Dendritic cell treated with granulocyte-macrophage colony-stimulating factor and Interleukin-4, amounts not matched to agents 40 ng/mL and 50 ng/mL, for 4 days (primary cell): Measurements from ENCODE around the gene NAA50.

Experiments used
- H3K27ac Mint-ChIP-seq: one replicate; pipeline ENCODE4 v1.8.0; 2022; ENCODE audit warnings: mild to moderate bottlenecking, mixed read lengths
- H3K27me3 Mint-ChIP-seq: one replicate; pipeline ENCODE4 v1.8.0; 2022; ENCODE audit warnings: mild to moderate bottlenecking, mixed read lengths
- H3K36me3 Mint-ChIP-seq: one replicate; pipeline ENCODE4 v1.8.0; 2022; ENCODE audit warnings: low read depth, mixed read lengths
- H3K4me1 Mint-ChIP-seq: one replicate; pipeline ENCODE4 v1.8.0; 2022; ENCODE audit warnings: low read depth, mixed read lengths
- H3K4me3 Mint-ChIP-seq: one replicate; pipeline ENCODE4 v1.8.0; 2022; ENCODE audit warnings: mild to moderate bottlenecking, moderate library complexity, mixed read lengths
- H3K9me3 Mint-ChIP-seq: one replicate; pipeline ENCODE4 v1.8.0; 2022; ENCODE audit warnings: mixed read lengths
- intact Hi-C: fragments of 100-400 bp; cut with micrococcal nuclease; formaldehyde crosslinking; loops from one replicate; pipeline ENCODE4 v1.15.0; 2022

The NAA50 gene

DNA sequence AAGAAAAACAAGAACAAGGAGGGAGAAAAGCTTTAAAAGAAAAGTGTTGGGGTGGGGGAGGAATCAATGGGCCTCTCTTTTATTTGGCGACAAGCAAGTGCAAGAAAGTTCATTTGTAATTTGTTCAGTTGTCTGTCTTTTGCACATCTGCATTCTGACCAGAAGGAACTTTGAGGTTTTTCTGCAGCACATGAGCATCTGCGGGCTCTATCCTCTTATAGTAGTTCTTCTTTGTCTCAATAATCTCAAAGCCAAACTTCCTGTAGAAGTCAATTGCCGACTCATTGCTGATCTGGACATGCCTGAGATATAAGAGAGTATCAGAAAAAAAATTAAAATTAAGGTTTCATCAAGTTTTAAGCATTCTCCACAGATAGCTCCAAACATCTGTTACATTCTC is 24.4 kb downstream of the NAA50 start:
- Mint-ChIP-seq H3K27me3 (no peaks in the 10 kb centered on the region), H3K36me3 (peaks cover 46% of the 10 kb centered on the region), H3K9me3 (no peaks in the 10 kb centered on the region), H3K4me1 (peaks cover 9% of the 10 kb centered on the region), H3K4me3 (no peak overlapping the region), H3K27ac (no peak overlapping the region)
- intact Hi-C loops = no loop called here

DNA sequence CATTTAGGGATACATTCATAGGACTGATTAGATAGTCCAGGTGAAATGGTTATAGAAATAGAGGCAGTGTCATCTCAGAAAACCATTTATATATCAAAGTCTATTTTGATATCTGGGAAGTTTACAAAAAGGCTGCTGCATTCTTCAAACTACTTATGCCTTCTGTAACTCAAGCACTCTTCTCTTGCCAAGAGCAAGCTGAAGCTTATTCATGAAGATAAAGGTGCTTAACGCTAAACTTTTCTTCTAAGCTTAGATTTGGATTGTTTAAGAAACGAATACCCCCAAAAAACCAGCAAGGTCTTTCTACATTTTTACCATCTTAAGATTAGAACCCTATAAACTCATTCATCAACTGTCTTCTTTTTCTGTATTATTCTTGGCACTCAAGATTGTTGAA is 26.3 kb downstream of the NAA50 start:
- Mint-ChIP-seq H3K4me3 (no peak overlapping the region), H3K27me3 (no peaks in the 10 kb centered on the region), H3K9me3 (no peaks in the 10 kb centered on the region), H3K27ac (no peak overlapping the region), H3K36me3 (peaks cover 39% of the 10 kb centered on the region), H3K4me1 (peaks cover 9% of the 10 kb centered on the region)
- intact Hi-C loops = no loop called here

DNA sequence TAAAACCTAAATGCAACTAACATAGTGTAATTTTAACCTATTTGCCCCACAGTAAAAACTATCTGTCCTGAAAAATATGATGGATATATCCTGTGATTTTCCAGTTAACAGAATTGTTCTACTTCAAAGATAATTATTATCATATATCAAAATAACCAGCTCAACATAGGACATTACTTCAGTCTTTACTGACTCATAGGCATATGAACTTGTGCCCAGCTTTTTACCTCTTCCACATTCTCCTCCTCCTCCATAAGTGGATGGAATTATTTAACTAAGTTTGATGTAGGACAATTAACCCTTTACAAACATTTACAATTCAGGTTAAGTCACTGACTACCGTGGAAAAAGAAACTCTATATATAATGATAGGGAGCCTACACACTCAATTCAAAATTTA is 26.8 kb downstream of the NAA50 start:
- Mint-ChIP-seq H3K27ac (no peak overlapping the region), H3K36me3 (peaks cover 39% of the 10 kb centered on the region), H3K27me3 (no peaks in the 10 kb centered on the region), H3K9me3 (no peaks in the 10 kb centered on the region), H3K4me1 (peaks cover 9% of the 10 kb centered on the region), H3K4me3 (no peak overlapping the region)
- intact Hi-C loops = no loop called here

DNA sequence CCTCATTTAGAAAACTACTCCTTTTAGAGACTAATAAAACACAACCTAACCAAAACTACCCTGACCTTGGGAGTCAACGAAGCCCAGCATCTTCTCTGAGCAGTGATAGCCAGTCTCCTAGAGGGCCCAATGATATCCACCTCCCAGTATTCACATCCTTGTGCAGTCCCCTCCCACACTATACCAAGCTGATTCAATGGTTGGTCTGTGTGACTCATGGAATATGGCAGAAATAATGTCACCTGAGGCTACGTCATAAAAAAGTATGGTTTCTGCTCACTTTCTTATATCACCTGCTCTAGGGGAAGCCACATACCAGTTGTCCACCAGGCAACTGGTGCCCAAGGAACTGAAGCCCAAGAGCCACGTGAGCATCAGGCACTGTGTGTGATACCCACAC is 28.2 kb downstream of the NAA50 start:
- no peaks in the 10 kb centered on the region for H3K27me3 Mint-ChIP-seq
- intact Hi-C loops = no loop called here
- H3K27ac Mint-ChIP-seq = no peak overlapping the region
- H3K36me3 Mint-ChIP-seq = peaks cover 35% of the 10 kb centered on the region
- peaks cover 9% of the 10 kb centered on the region for H3K4me1 Mint-ChIP-seq
- no peaks in the 10 kb centered on the region for H3K9me3 Mint-ChIP-seq
- H3K4me3 Mint-ChIP-seq = no peak overlapping the region

DNA sequence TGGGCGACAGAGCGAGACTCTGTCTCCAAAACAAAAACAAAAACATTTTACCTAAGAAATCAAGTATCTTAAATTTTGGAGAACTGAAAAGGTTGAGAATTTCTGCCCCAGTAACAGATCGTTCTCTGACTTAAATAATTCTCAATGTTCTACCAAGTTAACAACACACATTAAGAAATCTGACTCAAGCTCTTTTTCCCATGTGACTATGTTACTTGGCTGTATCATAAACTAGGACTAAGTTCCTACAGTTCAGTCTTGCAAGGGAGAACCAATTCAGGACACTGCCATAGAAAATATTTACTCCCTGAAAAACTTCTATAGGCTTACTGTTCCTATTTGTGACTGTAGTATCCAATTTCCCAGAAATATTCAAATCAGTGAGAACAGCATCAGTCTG is 28.7 kb downstream of the NAA50 start:
- intact Hi-C loops = no loop called here
- Mint-ChIP-seq H3K9me3 (no peaks in the 10 kb centered on the region), H3K27ac (no peak overlapping the region), H3K36me3 (peaks cover 30% of the 10 kb centered on the region), H3K4me3 (no peak overlapping the region), H3K4me1 (peaks cover 9% of the 10 kb centered on the region), H3K27me3 (peaks cover 3% of the 10 kb centered on the region)

DNA sequence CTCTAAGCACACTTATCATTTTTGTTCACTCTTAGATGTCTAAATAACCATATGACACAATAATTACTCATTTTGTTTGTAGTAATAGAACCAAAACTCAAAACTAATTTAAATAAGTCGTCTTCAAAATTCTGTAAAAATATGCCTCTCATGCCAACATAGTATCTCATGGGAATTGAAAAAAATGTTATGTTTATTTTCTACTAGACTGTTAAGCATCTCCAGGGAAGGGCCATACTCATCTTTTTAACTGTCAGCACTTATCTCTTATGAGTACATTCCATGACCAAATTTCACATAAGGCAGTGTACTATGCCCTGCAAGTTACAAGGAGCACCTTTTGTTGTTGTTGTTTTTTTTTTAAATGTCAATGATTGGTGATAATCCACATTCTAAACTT is 31.3 kb downstream of the NAA50 start:
- Mint-ChIP-seq H3K4me3 (no peak overlapping the region), H3K27me3 (peaks cover 3% of the 10 kb centered on the region), H3K9me3 (no peaks in the 10 kb centered on the region), H3K36me3 (peaks cover 6% of the 10 kb centered on the region), H3K4me1 (peaks cover 4% of the 10 kb centered on the region), H3K27ac (no peak overlapping the region)
- intact Hi-C loops = no loop called here

DNA sequence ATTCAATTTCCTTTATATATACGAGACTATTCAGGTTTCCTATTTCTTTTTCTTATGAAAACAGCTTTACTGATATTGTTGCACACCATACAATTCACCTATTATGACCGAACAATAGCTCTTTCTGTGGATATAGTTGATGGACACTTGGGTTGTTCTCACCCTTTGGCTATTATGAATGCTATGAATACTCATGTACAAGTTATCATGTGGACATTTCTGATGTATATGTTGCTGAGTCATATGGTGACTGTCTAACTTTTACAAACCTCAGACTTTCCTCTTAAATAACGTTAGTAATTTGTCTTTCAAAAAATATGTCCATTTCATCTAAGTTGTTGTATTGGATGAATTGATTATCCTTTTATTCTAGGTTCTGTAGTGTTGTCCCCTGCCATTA is 33.9 kb downstream of the NAA50 start:
- Mint-ChIP-seq H3K4me1 (no peaks in the 10 kb centered on the region), H3K36me3 (no peaks in the 10 kb centered on the region), H3K4me3 (no peak overlapping the region), H3K27me3 (peaks cover 6% of the 10 kb centered on the region), H3K27ac (no peak overlapping the region), H3K9me3 (no peaks in the 10 kb centered on the region)
- intact Hi-C loops = no loop called here

DNA sequence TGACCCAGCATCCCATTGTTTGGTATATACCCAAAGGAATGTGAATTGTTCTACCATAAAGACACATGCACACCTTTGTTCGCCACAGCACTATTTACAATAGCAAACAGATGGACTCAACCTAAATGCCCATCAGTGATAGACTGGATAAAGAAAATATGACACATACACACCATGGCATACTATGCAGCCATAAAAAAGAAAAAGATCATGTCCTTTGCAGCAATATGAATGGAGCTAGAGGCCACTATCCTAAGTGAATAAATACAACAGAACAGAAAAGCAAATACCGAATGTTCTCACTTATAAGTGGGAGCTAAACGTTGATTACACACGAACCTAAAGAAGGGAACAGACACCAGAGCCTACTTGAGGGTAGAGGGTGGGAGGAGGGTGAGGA is 38.2 kb downstream of the NAA50 start:
- H3K27me3 Mint-ChIP-seq = peaks cover 6% of the 10 kb centered on the region

DNA sequence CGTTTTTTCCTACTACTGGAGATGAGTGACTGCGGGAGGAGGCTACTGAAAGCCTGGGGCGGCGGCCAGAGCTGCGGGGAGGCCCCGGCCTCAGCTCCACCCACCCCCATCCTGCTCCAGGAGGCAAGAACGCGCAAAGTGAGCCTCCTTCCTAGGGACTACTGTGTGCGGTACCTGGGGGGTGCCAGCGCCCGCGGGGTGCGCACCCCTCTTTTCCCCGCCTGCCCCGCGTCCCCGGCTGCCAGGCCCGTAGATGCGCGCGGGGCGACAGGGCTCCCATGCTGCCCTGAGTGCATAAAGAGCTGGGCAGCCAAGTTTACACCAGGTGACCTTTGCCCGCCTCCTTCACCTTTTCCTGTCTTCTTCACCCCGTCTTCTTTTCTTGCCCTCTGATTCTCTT is 47.1 kb downstream of the NAA50 start:
- H3K27ac Mint-ChIP-seq = peak overlapping the region; percentile 18
- peak overlapping the region; percentile 60 for H3K4me3 Mint-ChIP-seq
- peaks cover 28% of the 10 kb centered on the region for H3K4me1 Mint-ChIP-seq
- intact Hi-C loops = loop anchor here (5.0 to 10.0 kb wide), 2 partner anchors 74 to 187 kb away; no protein-coding TSS in a partner anchor
- peaks cover 6% of the 10 kb centered on the region for H3K36me3 Mint-ChIP-seq
- H3K27me3 Mint-ChIP-seq = peaks cover 8% of the 10 kb centered on the region
- H3K9me3 Mint-ChIP-seq = no peaks in the 10 kb centered on the region

More for the DNA sequence above, 38.2 kb downstream of the NAA50 start:
- no peaks in the 10 kb centered on the region for H3K4me1 Mint-ChIP-seq
- no peaks in the 10 kb centered on the region for H3K9me3 Mint-ChIP-seq
- no peak overlapping the region for H3K4me3 Mint-ChIP-seq
- no peaks in the 10 kb centered on the region for H3K36me3 Mint-ChIP-seq
- intact Hi-C loops = no loop called here
- no peak overlapping the region for H3K27ac Mint-ChIP-seq

DNA sequence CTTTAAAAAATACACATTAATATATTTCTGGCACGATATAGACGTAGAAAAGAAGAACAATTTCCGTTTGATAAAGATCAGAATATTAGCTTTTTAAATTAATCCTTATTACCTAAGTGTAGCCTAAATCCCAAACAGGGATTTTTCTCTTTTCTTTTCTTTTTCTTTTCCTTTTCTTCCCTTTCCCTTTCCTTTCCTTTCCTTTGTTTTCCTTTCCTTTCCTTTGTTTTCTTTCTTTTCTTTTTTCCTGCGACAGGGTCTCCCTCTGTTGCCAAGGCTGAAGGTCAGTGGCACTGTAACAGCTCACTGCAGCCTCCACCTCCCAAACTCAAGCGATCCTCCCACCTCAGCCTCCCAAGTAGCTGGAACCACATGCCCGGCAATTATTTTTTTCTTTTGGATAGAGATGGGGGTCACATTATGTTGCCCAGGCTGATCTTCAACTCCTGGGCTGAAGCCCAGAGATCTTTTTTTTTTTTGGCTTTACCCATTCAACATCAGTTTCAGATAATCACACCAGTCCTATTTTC is 47.8 kb downstream of the NAA50 start:
- H3K36me3 Mint-ChIP-seq = peaks cover 6% of the 10 kb centered on the region
- H3K9me3 Mint-ChIP-seq = no peaks in the 10 kb centered on the region
- H3K4me3 Mint-ChIP-seq = no peak overlapping the region
- peaks cover 33% of the 10 kb centered on the region for H3K4me1 Mint-ChIP-seq
- no peak overlapping the region for H3K27ac Mint-ChIP-seq
- intact Hi-C loops = loop anchor here (5.0 to 10.0 kb wide), 2 partner anchors 73 to 186 kb away; no protein-coding TSS in a partner anchor
- peaks cover 8% of the 10 kb centered on the region for H3K27me3 Mint-ChIP-seq

DNA sequence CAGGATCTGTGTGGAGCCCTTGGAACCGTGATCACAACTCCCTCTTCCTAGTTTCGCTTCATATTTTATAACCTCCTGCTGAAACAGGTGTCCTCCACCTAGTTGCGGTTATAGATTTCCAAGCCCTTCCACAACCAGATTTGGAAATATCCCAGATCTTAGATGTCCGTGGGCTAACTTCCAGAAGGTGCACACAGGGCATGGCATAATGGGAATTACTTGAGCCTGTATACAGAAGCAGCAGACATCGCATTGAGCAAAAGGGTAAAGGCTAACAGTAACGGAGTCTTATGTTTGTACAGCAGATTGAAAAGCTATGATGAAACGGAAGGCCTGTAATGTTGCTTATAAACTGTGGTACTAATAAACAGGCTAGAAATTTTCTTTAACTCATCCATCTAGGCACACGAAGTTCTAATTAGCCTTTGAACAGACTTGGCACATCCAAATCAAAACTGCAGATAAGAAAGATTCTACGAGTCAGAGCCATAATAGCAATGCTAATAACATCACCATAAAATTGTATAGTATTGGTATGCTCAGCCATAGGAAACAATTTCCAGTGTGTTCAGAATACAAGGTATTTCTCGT is 48.5 kb downstream of the NAA50 start:
- Mint-ChIP-seq H3K36me3 (peaks cover 6% of the 10 kb centered on the region), H3K4me3 (no peak overlapping the region), H3K9me3 (no peaks in the 10 kb centered on the region), H3K4me1 (peaks cover 33% of the 10 kb centered on the region), H3K27me3 (peaks cover 8% of the 10 kb centered on the region), H3K27ac (no peak overlapping the region)
- intact Hi-C loops = loop anchor here (2.0 to 10.0 kb wide), 3 partner anchors 73 to 359 kb away; partner anchors contain the start of genes CCDC191 and QTRT2

DNA sequence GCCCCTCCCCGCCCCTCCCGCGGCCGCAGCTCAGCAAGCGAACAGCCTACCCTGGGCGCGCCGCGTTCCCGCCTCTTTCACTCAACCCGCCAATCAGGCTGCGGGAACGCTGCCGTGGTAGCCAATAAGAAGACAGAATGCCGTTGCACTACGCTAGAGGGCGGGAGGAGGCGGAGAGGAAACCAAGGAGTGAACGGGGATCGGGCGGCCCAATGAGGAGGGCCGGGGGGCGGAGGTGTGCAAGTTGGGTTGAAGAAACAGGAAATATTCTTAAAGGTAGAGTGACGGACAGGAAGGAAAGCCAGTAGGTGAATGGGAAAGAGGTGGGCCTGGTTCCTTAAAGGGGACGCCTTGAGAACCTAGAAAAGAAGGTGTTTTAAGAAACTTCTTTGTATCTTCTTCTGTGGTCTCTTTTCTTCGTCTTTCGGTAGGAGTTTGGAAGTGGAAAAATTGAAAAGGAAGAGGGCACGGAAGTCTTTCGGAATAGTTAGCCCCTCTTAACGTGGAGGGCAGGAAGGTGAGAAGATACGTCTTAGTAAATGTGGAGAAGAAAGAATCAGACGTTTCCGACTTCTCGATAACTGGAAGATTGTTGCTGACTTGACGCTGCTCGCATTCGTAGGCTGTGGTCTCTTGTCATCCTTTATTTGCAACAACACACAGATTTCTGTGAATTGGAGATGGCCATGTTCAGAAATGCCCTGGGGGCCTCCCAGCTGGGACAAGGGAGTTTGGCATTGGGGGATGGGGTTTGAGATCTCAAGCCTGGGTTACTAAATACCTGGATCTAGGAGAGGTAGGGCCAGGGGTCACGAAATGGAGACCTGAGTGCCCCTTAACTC is 49.2 kb downstream of the NAA50 start:
- intact Hi-C loops = loop anchor here (1.0 to 10.0 kb wide), 4 partner anchors 49 to 360 kb away; partner anchors contain the start of genes CCDC191, NAA50 and QTRT2
- H3K9me3 Mint-ChIP-seq = no peaks in the 10 kb centered on the region
- H3K36me3 Mint-ChIP-seq = peaks cover 6% of the 10 kb centered on the region
- H3K4me3 Mint-ChIP-seq = no peak overlapping the region
- peaks cover 8% of the 10 kb centered on the region for H3K27me3 Mint-ChIP-seq
- H3K4me1 Mint-ChIP-seq = peaks cover 33% of the 10 kb centered on the region
- H3K27ac Mint-ChIP-seq = no peak overlapping the region

DNA sequence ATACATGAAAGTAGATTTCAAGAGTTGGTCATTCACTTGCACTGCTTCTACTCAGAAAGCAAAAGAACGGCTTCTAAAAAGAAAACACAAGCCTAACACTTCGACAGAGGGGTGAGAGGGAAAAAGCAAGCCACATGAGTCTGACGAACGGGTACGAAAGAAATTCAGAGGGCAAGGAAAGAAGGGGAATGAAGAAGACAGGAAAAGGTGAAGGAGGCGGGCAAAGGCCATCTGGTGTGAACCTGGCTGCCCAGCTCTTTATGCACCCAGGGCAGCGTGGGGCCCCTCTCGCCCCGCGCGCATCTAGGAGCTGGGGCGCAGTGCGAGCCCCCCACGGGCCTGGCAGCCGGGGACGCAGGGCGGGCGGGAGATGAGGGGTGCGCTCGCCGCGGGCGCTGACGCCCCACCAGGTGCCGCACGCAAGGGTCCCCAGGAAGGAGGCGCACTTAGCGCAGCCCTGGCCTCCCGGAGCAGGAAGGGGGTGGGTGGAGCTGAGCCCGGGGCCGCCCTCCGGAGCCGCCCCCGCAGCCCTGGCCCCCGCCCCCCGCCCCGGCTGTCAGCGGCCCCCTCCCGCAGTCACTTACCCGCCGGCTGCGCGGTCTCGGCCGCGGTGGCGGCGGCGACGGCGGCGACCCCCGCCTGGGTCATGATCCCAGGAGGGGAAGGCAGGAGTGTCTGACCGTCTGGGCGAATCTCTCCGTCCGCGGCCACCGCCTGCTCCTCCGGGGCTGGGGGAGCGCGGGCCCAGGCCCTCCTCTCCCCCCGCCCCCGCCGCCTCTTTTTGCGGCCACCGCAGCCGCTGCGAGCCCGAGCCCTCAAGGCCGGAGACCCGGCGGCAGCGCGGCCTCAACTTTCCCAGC is 50.0 kb downstream of the NAA50 start, which contains the start of gene USF3:
Gene USF3, minus strand, starts transcription at position 857 of the 860 bp plus-strand sequence. CDS start 21,764 bp downstream, outside the sequence.
- H3K9me3 Mint-ChIP-seq = no peaks in the 10 kb centered on the region
- intact Hi-C loops = loop anchor here (1.0 to 10.0 kb wide), 4 partner anchors 50 to 361 kb away; partner anchors contain the start of genes CCDC191, NAA50 and QTRT2

More for the DNA sequence above, 50.0 kb downstream of the NAA50 start, which contains the start of gene USF3:
- Mint-ChIP-seq H3K27ac (no peak within 1 kb of the TSS), H3K4me1 (peaks cover 33% of the 10 kb centered on the region), H3K4me3 (peak within 1 kb of the TSS; percentile 98), H3K27me3 (peaks cover 8% of the 10 kb centered on the region), H3K36me3 (peaks cover 6% of the 10 kb centered on the region)
